GM18861 (cell line): Measurements from ENCODE around the gene FASTK.

ENCODE experiments used
- ATAC-seq: cut with Tn5 transposase; IDR thresholded peaks from one replicate; pipeline ENCODE4 v1.9.1; 2021; ENCODE audit not compliant: unreplicated experiment

Gene FASTK

GRCh38 chr7:151083071-151083823 lies 2.6 kb upstream of the FASTK start, which contains the start of gene TMUB1:
Gene TMUB1, minus strand, starts transcription at chr7:151083493. Its CDS starts 930 bp downstream, at chr7:151082563.
- peak; percentile 36 for ATAC-seq

- no peak for ATAC-seq
Observed at GRCh38 chr7:151082141-151083070, 1.8 kb upstream of the FASTK start.

- no peak for ATAC-seq
Observed at GRCh38 chr7:151081170-151082101, 827 bp upstream of the FASTK start.

- no peak for ATAC-seq
Observed at GRCh38 chr7:151080067-151080521, 515 bp downstream of the FASTK start.

- ATAC-seq: no peak
Observed at GRCh38 chr7:151079199-151079910, 1.3 kb downstream of the FASTK start.

GRCh38 chr7:151078233-151079040 lies 2.2 kb downstream of the FASTK start:
- ATAC-seq: no peak

- ATAC-seq: no peak
Observed at GRCh38 chr7:151077705-151078232, 2.8 kb downstream of the FASTK start.

GRCh38 chr7:151076863-151077704 lies 3.5 kb downstream of the FASTK start:
- no peak for ATAC-seq

GRCh38 chr7:151075978-151076426 lies 4.6 kb downstream of the FASTK start:
- no peak for ATAC-seq

- no peak for ATAC-seq
Observed at GRCh38 chr7:151075662-151075971, 5.0 kb downstream of the FASTK start.

GRCh38 chr7:151074817-151075661 lies 5.6 kb downstream of the FASTK start:
- ATAC-seq: no peak

GRCh38 chr7:151073990-151074389 lies 6.6 kb downstream of the FASTK start:
- ATAC-seq: no peak

- no peak for ATAC-seq
Observed at GRCh38 chr7:151071032-151071866, 9.4 kb downstream of the FASTK start.

GRCh38 chr7:151070574-151070960 lies 10.0 kb downstream of the FASTK start:
- no peak for ATAC-seq

GRCh38 chr7:151069841-151070573 lies 10.6 kb downstream of the FASTK start:
- no peak for ATAC-seq
